ENCODE results near the gene PLXNA1.

PLXNA1 gene

GRCh38 chr3:127003601-127004280 lies 20.8 kb downstream of the PLXNA1 start:
- no peaks in the 10 kb centered on the region for H3K36me3 ChIP-seq (ENCODE audit: low read length)
- H3K4me3 ChIP-seq (ENCODE audit: insufficient read depth, low read length, poor library complexity, severe bottlenecking): no peak overlapping the region
- no peak overlapping the region for H3K9ac ChIP-seq (ENCODE audit: low read length)
- H3K9me3 ChIP-seq (ENCODE audit: insufficient read depth, low read length): no peaks in the 10 kb centered on the region
- H3K27me3 ChIP-seq (ENCODE audit: low read length): no peaks in the 10 kb centered on the region
- no peaks in the 10 kb centered on the region for H3K9me2 ChIP-seq (replicated peaks; ENCODE audit: insufficient read depth, low read length)
- no peak overlapping the region for H3K4me2 ChIP-seq (ENCODE audit: low read depth, low read length, poor library complexity, severe bottlenecking)
- H2AFZ ChIP-seq (ENCODE audit: low read depth, low read length, severe bottlenecking): no peak overlapping the region
- no peaks in the 10 kb centered on the region for H3K79me2 ChIP-seq (ENCODE audit: insufficient read depth, low read length)
- no peaks in the 10 kb centered on the region for H4K20me1 ChIP-seq (ENCODE audit: low read depth, low read length)
- no peaks in the 10 kb centered on the region for H3F3A ChIP-seq (ENCODE audit: insufficient read depth)
- TF ChIP-seq, protein P1, sequence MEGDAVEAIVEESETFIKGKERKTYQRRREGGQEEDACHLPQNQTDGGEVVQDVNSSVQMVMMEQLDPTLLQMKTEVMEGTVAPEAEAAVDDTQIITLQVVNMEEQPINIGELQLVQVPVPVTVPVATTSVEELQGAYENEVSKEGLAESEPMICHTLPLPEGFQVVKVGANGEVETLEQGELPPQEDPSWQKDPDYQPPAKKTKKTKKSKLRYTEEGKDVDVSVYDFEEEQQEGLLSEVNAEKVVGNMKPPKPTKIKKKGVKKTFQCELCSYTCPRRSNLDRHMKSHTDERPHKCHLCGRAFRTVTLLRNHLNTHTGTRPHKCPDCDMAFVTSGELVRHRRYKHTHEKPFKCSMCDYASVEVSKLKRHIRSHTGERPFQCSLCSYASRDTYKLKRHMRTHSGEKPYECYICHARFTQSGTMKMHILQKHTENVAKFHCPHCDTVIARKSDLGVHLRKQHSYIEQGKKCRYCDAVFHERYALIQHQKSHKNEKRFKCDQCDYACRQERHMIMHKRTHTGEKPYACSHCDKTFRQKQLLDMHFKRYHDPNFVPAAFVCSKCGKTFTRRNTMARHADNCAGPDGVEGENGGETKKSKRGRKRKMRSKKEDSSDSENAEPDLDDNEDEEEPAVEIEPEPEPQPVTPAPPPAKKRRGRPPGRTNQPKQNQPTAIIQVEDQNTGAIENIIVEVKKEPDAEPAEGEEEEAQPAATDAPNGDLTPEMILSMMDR (IDR thresholded peaks at IDR 0.05; ENCODE audit: insufficient read depth, low read length, poor library complexity, severe bottlenecking): no peak
- no peak for TF ChIP-seq EZH2phosphoT487 (conservative IDR thresholded peaks at IDR 0.05; ENCODE audit: low read length)
- no peak overlapping the region for H3K27ac ChIP-seq (ENCODE audit: low read depth, low read length)

GRCh38 chr3:127004641-127005397 lies 21.9 kb downstream of the PLXNA1 start:
- no peak overlapping the region for H3K4me2 ChIP-seq (ENCODE audit: low read depth, low read length, poor library complexity, severe bottlenecking)
- no peaks in the 10 kb centered on the region for H3K36me3 ChIP-seq (ENCODE audit: low read length)
- no peaks in the 10 kb centered on the region for H4K20me1 ChIP-seq (ENCODE audit: low read depth, low read length)
- no peaks in the 10 kb centered on the region for H3K79me2 ChIP-seq (ENCODE audit: insufficient read depth, low read length)
- H3K9ac ChIP-seq (ENCODE audit: low read length): no peak overlapping the region
- TF ChIP-seq, protein P1 (IDR thresholded peaks at IDR 0.05; ENCODE audit: insufficient read depth, low read length, poor library complexity, severe bottlenecking): no peak
- no peak for TF ChIP-seq EZH2phosphoT487 (conservative IDR thresholded peaks at IDR 0.05; ENCODE audit: low read length)
- no peaks in the 10 kb centered on the region for H3K9me3 ChIP-seq (ENCODE audit: insufficient read depth, low read length)
- H3K27ac ChIP-seq (ENCODE audit: low read depth, low read length): no peak overlapping the region
- H3K4me3 ChIP-seq (ENCODE audit: insufficient read depth, low read length, poor library complexity, severe bottlenecking): no peak overlapping the region
- H2AFZ ChIP-seq (ENCODE audit: low read depth, low read length, severe bottlenecking): no peak overlapping the region
- no peaks in the 10 kb centered on the region for H3F3A ChIP-seq (ENCODE audit: insufficient read depth)
- H3K9me2 ChIP-seq (replicated peaks; ENCODE audit: insufficient read depth, low read length): no peaks in the 10 kb centered on the region
- H3K27me3 ChIP-seq (ENCODE audit: low read length): no peaks in the 10 kb centered on the region

DNA sequence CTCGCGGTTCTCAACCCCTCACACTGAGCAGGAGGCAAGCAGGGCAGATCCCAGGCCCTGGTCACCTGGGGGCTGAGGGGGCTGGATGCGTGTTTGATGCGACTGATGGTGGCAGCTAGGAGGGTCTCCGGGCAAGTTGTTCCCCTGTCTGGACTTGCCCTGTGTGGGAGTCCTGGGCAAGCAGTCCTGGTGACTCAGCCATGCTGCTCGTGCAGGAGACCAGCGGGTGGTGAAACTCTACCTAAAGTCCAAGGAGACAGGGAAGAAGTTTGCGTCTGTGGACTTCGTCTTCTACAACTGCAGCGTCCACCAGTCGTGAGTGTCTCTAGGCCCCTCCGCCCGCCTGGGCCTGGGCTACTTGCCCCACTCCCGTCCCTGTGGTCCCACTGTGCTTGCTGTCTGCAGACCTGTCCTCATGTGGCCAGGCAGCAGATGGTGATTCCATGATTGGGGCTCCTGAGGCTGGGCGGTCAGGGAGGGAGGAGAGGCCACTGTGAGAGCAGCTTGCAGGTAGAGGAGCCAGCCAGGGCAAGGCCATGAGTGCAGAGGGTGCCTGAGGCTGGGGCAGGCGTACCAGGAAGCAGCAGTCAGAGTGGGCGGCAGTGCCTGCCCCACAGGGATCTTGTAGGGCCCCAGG lies 23.1 kb downstream of the PLXNA1 start:
- no peak overlapping the region for H3K4me2 ChIP-seq (ENCODE audit: low read depth, low read length, poor library complexity, severe bottlenecking)
- H4K20me1 ChIP-seq (ENCODE audit: low read depth, low read length): no peaks in the 10 kb centered on the region
- H3K9ac ChIP-seq (ENCODE audit: low read length): no peak overlapping the region
- H3K27ac ChIP-seq (ENCODE audit: low read depth, low read length): no peak overlapping the region
- TF ChIP-seq EZH2phosphoT487 (conservative IDR thresholded peaks at IDR 0.05; ENCODE audit: low read length): no peak
- TF ChIP-seq, protein P1 (IDR thresholded peaks at IDR 0.05; ENCODE audit: insufficient read depth, low read length, poor library complexity, severe bottlenecking): no peak
- no peak overlapping the region for H2AFZ ChIP-seq (ENCODE audit: low read depth, low read length, severe bottlenecking)
- H3K4me3 ChIP-seq (ENCODE audit: insufficient read depth, low read length, poor library complexity, severe bottlenecking): no peak overlapping the region
- H3K9me2 ChIP-seq (replicated peaks; ENCODE audit: insufficient read depth, low read length): no peaks in the 10 kb centered on the region
- H3K36me3 ChIP-seq (ENCODE audit: low read length): no peaks in the 10 kb centered on the region
- H3K27me3 ChIP-seq (ENCODE audit: low read length): no peaks in the 10 kb centered on the region
- H3K9me3 ChIP-seq (ENCODE audit: insufficient read depth, low read length): no peaks in the 10 kb centered on the region
- H3K79me2 ChIP-seq (ENCODE audit: insufficient read depth, low read length): no peaks in the 10 kb centered on the region
- H3F3A ChIP-seq (ENCODE audit: insufficient read depth): no peaks in the 10 kb centered on the region

Data from SU-DHL-6 (cell line).